ENCODE results near the gene MYL3. TPM values are rescaled to one million over a fixed set of nuclear protein-coding genes. Genes with fewer than 3 reads are reported as not detected.

MYL3 gene
- total and polyA plus RNA-seq, 2 of the 4 experiments (the other 2 are of a cell fraction) = 0.09 TPM; not detected in 1

- Histone ChIP-seq H3K27me3 (ENCODE audit: control insufficient read depth, insufficient read depth, low read length) (peaks cover 42% of the 10 kb centered on the region), H3K36me3 (ENCODE audit: control insufficient read depth, insufficient read depth, low read length) (no peaks in the 10 kb centered on the region), H3K79me1 (ENCODE audit: low read depth in 1 of 2, low read length in 2 of 2) (no peaks in the 10 kb centered on the region), H4K8ac (ENCODE audit: low read depth in 2 of 2, low read length in 2 of 2) (no peak overlapping the region), H3K27ac (ENCODE audit: insufficient read depth, low read length) (no peak overlapping the region), H2BK15ac (ENCODE audit: low read depth, low read length) (no peak overlapping the region), H4K91ac (ENCODE audit: insufficient read depth, low read depth, low read length) (no peak overlapping the region), H2AFZ (replicated peaks; ENCODE audit: low read length, poor library complexity) (peak overlapping the region; percentile 3), H2BK20ac (ENCODE audit: low read depth, low read length) (no peak overlapping the region), H3K4ac (ENCODE audit: low read depth, low read length) (no peak overlapping the region), H3K56ac (ENCODE audit: extremely low read depth, insufficient read depth, low read length) (no peak overlapping the region), H3K18ac (ENCODE audit: low read depth, low read length) (no peak overlapping the region), H3K4me1 (ENCODE audit: control insufficient read depth, insufficient read depth, low read length) (no peaks in the 10 kb centered on the region), H2BK5ac (ENCODE audit: low read depth, low read length, poor library complexity, severe bottlenecking) (no peak overlapping the region), H4K20me1 (ENCODE audit: insufficient read depth, low read length) (no peaks in the 10 kb centered on the region), H3K9ac (ENCODE audit: low read depth, low read length) (no peak overlapping the region), H2AK5ac (ENCODE audit: low read depth, low read length) (no peak overlapping the region), H3K9me3 (ENCODE audit: control insufficient read depth, insufficient read depth, low read length) (no peaks in the 10 kb centered on the region), H2AK9ac (replicated peaks; ENCODE audit: low read depth, low read length, poor library complexity) (peak overlapping the region; percentile 25), H2BK120ac (ENCODE audit: low read depth, low read length) (no peak overlapping the region), H3K9me1 (ENCODE audit: insufficient read depth, low read length) (0 out of 2 replicates have a peak, but pooled peaks cover 3% of the 10 kb centered on the region), H3K4me2 (ENCODE audit: low read depth, low read length) (no peak overlapping the region), H3K23ac (ENCODE audit: low read depth, low read length) (no peak overlapping the region), H4K5ac (ENCODE audit: low read depth, low read length) (no peak overlapping the region), H3K4me3 (ENCODE audit: insufficient read depth, low read depth, low read length) (no peak overlapping the region), H3K14ac (replicated peaks; ENCODE audit: low read depth, low read length) (no peak overlapping the region)
- TF ChIP-seq FOS (IDR thresholded peaks at IDR 0.05; ENCODE audit: low read depth, low read length) (no peak), RFX5 (IDR thresholded peaks at IDR 0.05; ENCODE audit: low read depth, low read length) (no peak), RAD21 (IDR thresholded peaks at IDR 0.05; ENCODE audit: low read length) (no peak), BHLHE40 (IDR thresholded peaks at IDR 0.05; ENCODE audit: low read depth, low read length) (no peak), CEBPB (IDR thresholded peaks at IDR 0.05; ENCODE audit: low read depth, low read length) (no peak), SMC3 (IDR thresholded peaks at IDR 0.05; ENCODE audit: low read depth, low read length) (no peak), CTCF (conservative IDR thresholded peaks at IDR 0.05; ENCODE audit: low read depth, low read length) (no peak), MAFK (IDR thresholded peaks at IDR 0.05; ENCODE audit: low read depth, low read length) (no peak), NFE2L2 (IDR thresholded peaks at IDR 0.05; ENCODE audit: low read depth, low read length) (no peak), MXI1 (IDR thresholded peaks at IDR 0.05; ENCODE audit: borderline replicate concordance, low read depth, low read length) (no peak), MAZ (IDR thresholded peaks at IDR 0.05; ENCODE audit: borderline replicate concordance, low read depth, low read length) (no peak), USF2 (IDR thresholded peaks at IDR 0.05; ENCODE audit: low read depth, low read length) (no peak)
- TF ChIP-seq, protein P1, sequence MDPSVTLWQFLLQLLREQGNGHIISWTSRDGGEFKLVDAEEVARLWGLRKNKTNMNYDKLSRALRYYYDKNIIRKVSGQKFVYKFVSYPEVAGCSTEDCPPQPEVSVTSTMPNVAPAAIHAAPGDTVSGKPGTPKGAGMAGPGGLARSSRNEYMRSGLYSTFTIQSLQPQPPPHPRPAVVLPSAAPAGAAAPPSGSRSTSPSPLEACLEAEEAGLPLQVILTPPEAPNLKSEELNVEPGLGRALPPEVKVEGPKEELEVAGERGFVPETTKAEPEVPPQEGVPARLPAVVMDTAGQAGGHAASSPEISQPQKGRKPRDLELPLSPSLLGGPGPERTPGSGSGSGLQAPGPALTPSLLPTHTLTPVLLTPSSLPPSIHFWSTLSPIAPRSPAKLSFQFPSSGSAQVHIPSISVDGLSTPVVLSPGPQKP (IDR thresholded peaks at IDR 0.05; ENCODE audit: borderline replicate concordance, low read depth, low read length) = no peak
- WGBS, 2 experiments (ENCODE audit: extremely low coverage in 2 of 2, insufficient read length in 1 of 2) = no CpG with 5 or more reads among the region's 2 CpGs
- no peak for DNase-seq
- ChIA-PET POLR2A (ENCODE audit: unreplicated experiment) (no interaction called here), CTCF (no interaction called here)
- intact Hi-C loops (cut with micrococcal nuclease) = no loop called here
- dilution Hi-C loops (cut with HindIII; ENCODE audit: low sequenced_read_pairs, unreplicated experiment) = no loop called here
- in situ Hi-C loops (cut with MboI; ENCODE audit: low sequenced_read_pairs) = loop anchor here (25.0 kb wide), 1 partner anchor 392 kb away; the partner anchor contains the start of gene RTP3
- no TSS peak for BruUV-seq (replicated peaks)
- ATAC-seq (ENCODE audit: low read depth) = peak; percentile 6; the same call in 1 of the 2 replicates
Measured at GRCh38 chr3:46878781-46879436, 15.7 kb upstream of the MYL3 start.
